Gastrocnemius medialis (tissue), 4 donors: ENCODE results near the gene RNASET2.

Source experiments
- CTCF ChIP-seq, 5 experiments: fragments of 450-650 bp in 3 of 5; fragments of 200-600 bp in 2 of 5; sonication (generic) in 2 of 5; IDR thresholded peaks in 4 of 5; conservative IDR thresholded peaks in 1 of 5; 1 replicate in 4 of 5; 2 replicates in 1 of 5; pipeline ENCODE4 v1.5.1; 2016 to 2019; ENCODE audit warnings: antibody characterized with exemption in 5 of 5, mild to moderate bottlenecking in 3 of 5, moderate library complexity in 3 of 5
- POLR2A ChIP-seq, 2 donors: fragments of 450-650 bp; IDR thresholded peaks; one replicate each; pipeline ENCODE4 v1.6.1; 2017; ENCODE audit warnings: antibody characterized with exemption in 2 of 2, mild to moderate bottlenecking in 2 of 2, moderate library complexity in 2 of 2

- no peak for TF ChIP-seq CTCF (IDR thresholded peaks at IDR 0.05 in 4 of 5, conservative IDR thresholded peaks at IDR 0.05 in 1 of 5)
- no peak for TF ChIP-seq POLR2A (IDR thresholded peaks at IDR 0.05)
Observed at GRCh38 chr6:166905013-166905412, 51.3 kb downstream of the RNASET2 start.
